CD4-positive, alpha-beta T cell (primary cell): ENCODE measurements around the gene TPK1. TPM values are rescaled to one million over a fixed set of nuclear protein-coding genes. Genes with fewer than 3 reads are reported as not detected.

Experiments used
- ATAC-seq: fragments of 200-7000 bp; cut with Tn5 transposase; one replicate; pipeline ENCODE4 v1.10.0; 2022; ENCODE audit warnings: mild to moderate bottlenecking; ENCODE audit not compliant: poor library complexity
- CTCF ChIA-PET: fragments of 350-600 bp; sonication (Branson Sonifier 250); formaldehyde crosslinking; loops from one replicate; lab custom pipeline; 2021; ENCODE audit warnings: antibody characterized with exemption, inconsistent platforms; lab: Charles Lee
- POLR2A ChIA-PET: fragments of 350-600 bp; sonication (Branson Sonifier 250); formaldehyde crosslinking; loops from one replicate; lab custom pipeline; 2021; ENCODE audit warnings: antibody characterized with exemption, inconsistent platforms; lab: Charles Lee
- DNase-seq, 14 experiments: peaks; one replicate each; pipeline ENCODE4 v3.0.0-alpha.2; 2013 to 2020; ENCODE audit warnings: mixed read lengths in 2 of 14
- H3K27ac ChIP-seq, 2 donors: one replicate each; pipeline versions ENCODE4 v1.5.1 to v1.7.0; 2013; ENCODE audit warnings: low read length in 2 of 2, low read depth in 1 of 2, mild to moderate bottlenecking in 1 of 2
- H3K27me3 ChIP-seq, 2 experiments: 1 replicate in 1 of 2; 2 replicates in 1 of 2; pipeline versions ENCODE4 v1.6.1 to v1.7.0; 2013; ENCODE audit warnings: low read length in 2 of 2, control low read depth in 1 of 2, mild to moderate bottlenecking in 1 of 2, moderate library complexity in 1 of 2; ENCODE audit not compliant: insufficient read depth in 2 of 2, control insufficient read depth in 1 of 2
- H3K36me3 ChIP-seq: one replicate; pipeline ENCODE4 v1.6.1; 2013; ENCODE audit warnings: low read length, control low read depth; ENCODE audit not compliant: insufficient read depth
- H3K4me1 ChIP-seq: one replicate; pipeline ENCODE4 v1.6.1; 2013; ENCODE audit warnings: low read length, control low read depth; ENCODE audit not compliant: insufficient read depth
- H3K4me3 ChIP-seq: one replicate; pipeline ENCODE4 v1.5.1; 2013; ENCODE audit warnings: mild to moderate bottlenecking, low read length, moderate library complexity
- H3K9me3 ChIP-seq, 2 experiments: 1 replicate in 1 of 2; 2 replicates in 1 of 2; pipeline versions ENCODE4 v1.6.1 to v1.7.0; 2013; ENCODE audit warnings: low read length in 2 of 2, mild to moderate bottlenecking in 2 of 2, control low read depth in 1 of 2, moderate library complexity in 1 of 2; ENCODE audit not compliant: control insufficient read depth in 1 of 2, insufficient read depth in 1 of 2
- H3K27ac Mint-ChIP-seq: one replicate; pipeline ENCODE4 v1.8.0; 2020; ENCODE audit warnings: mixed read lengths
- H3K27me3 Mint-ChIP-seq: one replicate; pipeline ENCODE4 v1.8.0; 2021; ENCODE audit warnings: mixed read lengths
- H3K36me3 Mint-ChIP-seq: one replicate; pipeline ENCODE4 v1.8.0; 2021; ENCODE audit warnings: low read depth, mixed read lengths
- H3K4me1 Mint-ChIP-seq: one replicate; pipeline ENCODE4 v1.8.0; 2021; ENCODE audit warnings: low read depth, mixed read lengths
- H3K4me3 Mint-ChIP-seq: one replicate; pipeline ENCODE4 v1.8.0; 2020; ENCODE audit warnings: mild to moderate bottlenecking, mixed read lengths
- H3K9me3 Mint-ChIP-seq: one replicate; pipeline ENCODE4 v1.8.0; 2020; ENCODE audit warnings: mixed read lengths
- intact Hi-C, 2 experiments: fragments of 100-400 bp; cut with DNase I in 1 of 2; cut with micrococcal nuclease in 1 of 2; formaldehyde crosslinking; loops; one replicate each; pipeline versions ENCODE4 v1.15.1 to v1.9.0; 2023 to 2025; cut with DNase I, micrococcal nuclease
- total RNA-seq, 174 experiments: library from RNA in 2 of 174; stranded (reverse) in 2 of 174; gene quantifications; one replicate each; pipeline ENCODE4 v1.2.3 and lab custom pipeline; 2021 to 2026
- TF ChIP-seq, protein P1 (sequence below): fragments of 200-600 bp; IDR thresholded peaks from one replicate; pipeline ENCODE4 v1.8.0; 2022; ENCODE audit warnings: antibody characterized with exemption, mild to moderate bottlenecking

TPK1 gene
- total RNA-seq, 2 experiments from 2014 or later: 17.1 to 17.8 TPM

DNA sequence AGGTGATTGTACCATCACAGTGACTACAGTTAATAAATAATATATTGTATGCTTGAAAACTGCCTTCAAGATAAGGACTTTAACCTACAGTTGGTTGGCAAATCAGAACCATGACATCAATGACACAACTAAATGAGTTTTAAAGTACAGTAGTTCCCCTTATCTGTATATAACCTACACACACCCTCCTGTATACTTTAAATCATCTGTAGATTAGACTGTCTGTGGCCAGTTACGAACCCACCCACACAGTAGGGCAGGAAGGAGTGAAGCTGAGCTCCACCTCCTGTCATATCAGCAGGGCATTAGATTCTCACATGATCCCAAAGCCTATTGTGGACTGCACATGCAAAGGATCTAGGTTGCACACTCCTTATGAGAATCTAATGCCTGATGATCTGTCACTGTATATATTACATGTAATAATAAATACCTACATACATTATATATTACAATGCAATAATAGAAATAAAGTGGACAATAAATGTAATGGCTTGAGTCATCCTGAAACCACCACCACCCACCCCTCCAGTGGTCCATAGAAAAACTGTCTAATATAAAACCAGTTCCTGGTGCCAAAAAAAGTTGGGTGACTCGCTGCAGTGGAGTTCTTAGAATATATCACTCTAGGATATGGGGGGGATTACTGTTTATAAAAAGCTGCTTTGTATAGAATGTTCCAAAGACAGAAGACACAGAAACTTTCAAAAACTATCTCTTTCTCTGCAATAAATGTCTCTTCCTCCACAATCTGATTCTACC lies 5.6 kb downstream of the TPK1 start:
- Mint-ChIP-seq H3K36me3 (peaks cover 9% of the 10 kb centered on the region), H3K27me3 (no peaks in the 10 kb centered on the region), H3K4me1 (peaks cover 65% of the 10 kb centered on the region), H3K9me3 (peaks cover 4% of the 10 kb centered on the region), H3K27ac (peak overlapping the region; percentile 97), H3K4me3 (no peak overlapping the region)
- intact Hi-C loops: loop anchor here in 1 of 2 experiments (10.0 kb wide), 1 partner anchor 95 kb away; no protein-coding TSS in a partner anchor
- ATAC-seq (no peak), DNase-seq (no peak)
- Histone ChIP-seq H3K4me1 (peaks cover 33% of the 10 kb centered on the region), H3K27ac (no peak overlapping the region), H3K4me3 (no peak overlapping the region), H3K27me3 (no peaks in the 10 kb centered on the region), H3K9me3 (peaks cover 0 to 4% of the 10 kb centered on the region in 2 experiments), H3K36me3 (no peaks in the 10 kb centered on the region)
- CTCF ChIA-PET: interaction anchor here (1.0 kb wide), 2 partner anchors 11 kb away, joined by 3 to 4 read pairs; no protein-coding TSS in a partner anchor
- TF ChIP-seq, protein P1, sequence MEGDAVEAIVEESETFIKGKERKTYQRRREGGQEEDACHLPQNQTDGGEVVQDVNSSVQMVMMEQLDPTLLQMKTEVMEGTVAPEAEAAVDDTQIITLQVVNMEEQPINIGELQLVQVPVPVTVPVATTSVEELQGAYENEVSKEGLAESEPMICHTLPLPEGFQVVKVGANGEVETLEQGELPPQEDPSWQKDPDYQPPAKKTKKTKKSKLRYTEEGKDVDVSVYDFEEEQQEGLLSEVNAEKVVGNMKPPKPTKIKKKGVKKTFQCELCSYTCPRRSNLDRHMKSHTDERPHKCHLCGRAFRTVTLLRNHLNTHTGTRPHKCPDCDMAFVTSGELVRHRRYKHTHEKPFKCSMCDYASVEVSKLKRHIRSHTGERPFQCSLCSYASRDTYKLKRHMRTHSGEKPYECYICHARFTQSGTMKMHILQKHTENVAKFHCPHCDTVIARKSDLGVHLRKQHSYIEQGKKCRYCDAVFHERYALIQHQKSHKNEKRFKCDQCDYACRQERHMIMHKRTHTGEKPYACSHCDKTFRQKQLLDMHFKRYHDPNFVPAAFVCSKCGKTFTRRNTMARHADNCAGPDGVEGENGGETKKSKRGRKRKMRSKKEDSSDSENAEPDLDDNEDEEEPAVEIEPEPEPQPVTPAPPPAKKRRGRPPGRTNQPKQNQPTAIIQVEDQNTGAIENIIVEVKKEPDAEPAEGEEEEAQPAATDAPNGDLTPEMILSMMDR: no peak
- POLR2A ChIA-PET: interaction anchor here (0.9 kb wide), 1 partner anchor 9 kb away, joined by 3 read pairs; no protein-coding TSS in a partner anchor

GRCh38 chr7:144827621-144828020 lies 8.2 kb downstream of the TPK1 start:
- POLR2A ChIA-PET: interaction anchor here (1.6 to 2.5 kb wide), 2 partner anchors 8 to 15 kb away, joined by 6 to 16 read pairs; partner anchors contain the start of gene TPK1
- no peaks in the 10 kb centered on the region for H3K27me3 ChIP-seq
- H3K4me1 ChIP-seq: peaks cover 20% of the 10 kb centered on the region
- Mint-ChIP-seq H3K4me3 (no peak overlapping the region), H3K27me3 (no peaks in the 10 kb centered on the region), H3K27ac (no peak overlapping the region), H3K4me1 (peaks cover 64% of the 10 kb centered on the region), H3K36me3 (no peaks in the 10 kb centered on the region), H3K9me3 (peaks cover 4% of the 10 kb centered on the region)
- ATAC-seq (no peak), DNase-seq (no peak)
- intact Hi-C loops: no loop called here
- no peak overlapping the region for H3K27ac ChIP-seq
- H3K9me3 ChIP-seq: peaks cover 0 to 4% of the 10 kb centered on the region in 2 experiments
- H3K4me3 ChIP-seq: no peak overlapping the region
- TF ChIP-seq, protein P1: no peak
- no peaks in the 10 kb centered on the region for H3K36me3 ChIP-seq
- CTCF ChIA-PET: no interaction called here

GRCh38 chr7:144826208-144826607 lies 9.6 kb downstream of the TPK1 start:
- Histone ChIP-seq H3K27me3 (no peaks in the 10 kb centered on the region), H3K4me1 (peaks cover 17% of the 10 kb centered on the region), H3K36me3 (no peaks in the 10 kb centered on the region), H3K4me3 (no peak overlapping the region), H3K9me3 (peaks cover 0 to under 1% of the 10 kb centered on the region in 2 experiments), H3K27ac (no peak overlapping the region)
- H3K4me1 Mint-ChIP-seq: peaks cover 74% of the 10 kb centered on the region
- H3K27ac Mint-ChIP-seq: no peak overlapping the region
- H3K36me3 Mint-ChIP-seq: no peaks in the 10 kb centered on the region
- H3K4me3 Mint-ChIP-seq: no peak overlapping the region
- peaks cover 4% of the 10 kb centered on the region for H3K9me3 Mint-ChIP-seq
- TF ChIP-seq, protein P1: no peak
- ChIA-PET POLR2A (interaction anchor here (2.5 kb wide), 1 partner anchor 9 kb away, joined by 16 read pairs; the partner anchor contains the start of gene TPK1), CTCF (no interaction called here)
- ATAC-seq (no peak), DNase-seq (no peak)
- intact Hi-C loops: no loop called here
- no peaks in the 10 kb centered on the region for H3K27me3 Mint-ChIP-seq
